DOHH2 (cell line): ENCODE results near the gene RRAGD.

ENCODE experiments used
- EZH2phosphoT487 ChIP-seq: fragments of 200-600 bp; sonication (generic); IDR thresholded peaks from 2 replicates; pipeline ENCODE4 v1.6.1; 2017; ENCODE audit warnings: borderline replicate concordance, mild to moderate bottlenecking, antibody characterized with exemption, low read length, moderate library complexity, mixed read lengths
- TF ChIP-seq, protein P1 (sequence below): fragments of 200-600 bp; sonication (generic); IDR thresholded peaks from one replicate; pipeline ENCODE4 v1.5.1; 2014; ENCODE audit warnings: antibody characterized with exemption, mild to moderate bottlenecking, low read depth, low read length; ENCODE audit not compliant: poor library complexity, severe bottlenecking

DNA sequence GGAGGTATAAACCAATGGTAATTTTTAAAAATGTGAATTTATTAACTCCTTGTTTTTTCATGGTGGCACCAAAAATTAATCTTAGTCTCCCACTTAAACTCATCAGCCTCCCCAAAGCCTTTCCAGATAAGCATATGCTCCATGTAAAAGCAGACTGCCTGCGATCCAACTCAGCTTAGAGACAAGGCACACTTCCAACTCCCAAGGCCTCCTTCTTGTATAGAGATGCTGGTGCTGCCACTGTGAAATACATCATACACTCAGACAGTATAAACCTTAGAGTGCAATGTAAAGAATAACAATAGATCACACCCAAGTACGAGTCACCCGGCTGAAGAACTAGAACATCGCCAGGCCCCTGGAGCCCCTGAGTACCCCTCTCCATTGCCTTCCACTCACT, 22.9 kb upstream of the RRAGD start:
- TF ChIP-seq, protein P1, sequence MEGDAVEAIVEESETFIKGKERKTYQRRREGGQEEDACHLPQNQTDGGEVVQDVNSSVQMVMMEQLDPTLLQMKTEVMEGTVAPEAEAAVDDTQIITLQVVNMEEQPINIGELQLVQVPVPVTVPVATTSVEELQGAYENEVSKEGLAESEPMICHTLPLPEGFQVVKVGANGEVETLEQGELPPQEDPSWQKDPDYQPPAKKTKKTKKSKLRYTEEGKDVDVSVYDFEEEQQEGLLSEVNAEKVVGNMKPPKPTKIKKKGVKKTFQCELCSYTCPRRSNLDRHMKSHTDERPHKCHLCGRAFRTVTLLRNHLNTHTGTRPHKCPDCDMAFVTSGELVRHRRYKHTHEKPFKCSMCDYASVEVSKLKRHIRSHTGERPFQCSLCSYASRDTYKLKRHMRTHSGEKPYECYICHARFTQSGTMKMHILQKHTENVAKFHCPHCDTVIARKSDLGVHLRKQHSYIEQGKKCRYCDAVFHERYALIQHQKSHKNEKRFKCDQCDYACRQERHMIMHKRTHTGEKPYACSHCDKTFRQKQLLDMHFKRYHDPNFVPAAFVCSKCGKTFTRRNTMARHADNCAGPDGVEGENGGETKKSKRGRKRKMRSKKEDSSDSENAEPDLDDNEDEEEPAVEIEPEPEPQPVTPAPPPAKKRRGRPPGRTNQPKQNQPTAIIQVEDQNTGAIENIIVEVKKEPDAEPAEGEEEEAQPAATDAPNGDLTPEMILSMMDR, result no peak
- no peak for TF ChIP-seq EZH2phosphoT487
